Endothelial cell of umbilical vein (primary cell): ENCODE measurements around the gene CNN2.

Experiments
- CTCF ChIP-seq, 2 donors: IDR thresholded peaks; 1 replicate in 1 of 2; 2 replicates in 1 of 2; pipeline ENCODE4 v1.5.1; 2011; ENCODE audit warnings: low read length in 2 of 2, mild to moderate bottlenecking in 2 of 2, moderate library complexity in 2 of 2, control low read depth in 1 of 2, inconsistent platforms in 1 of 2, low read depth in 1 of 2; ENCODE audit not compliant: insufficient read depth in 1 of 2; ENCODE audit errors: extremely low read depth in 1 of 2
- EZH2 ChIP-seq: IDR thresholded peaks from 2 replicates; pipeline ENCODE4 v1.6.1; 2012; ENCODE audit warnings: borderline replicate concordance, low read depth, mild to moderate bottlenecking, moderate library complexity, low read length, inconsistent platforms; ENCODE audit not compliant: severe bottlenecking
- FOS ChIP-seq: IDR thresholded peaks from 2 replicates; pipeline ENCODE4 v1.6.1; 2011; ENCODE audit warnings: mild to moderate bottlenecking, low read length, moderate library complexity, borderline replicate concordance; ENCODE audit not compliant: insufficient read depth
- JUN ChIP-seq: IDR thresholded peaks from 2 replicates; pipeline ENCODE4 v1.6.1; 2011; ENCODE audit warnings: borderline replicate concordance, low read depth; ENCODE audit not compliant: insufficient read length, insufficient read depth
- MAX ChIP-seq: IDR thresholded peaks from 2 replicates; pipeline ENCODE4 v1.6.1; 2011; ENCODE audit not compliant: insufficient read depth, insufficient read length
- MYC ChIP-seq: IDR thresholded peaks from one replicate; pipeline ENCODE4 v1.6.1; 2011; ENCODE audit warnings: mild to moderate bottlenecking, low read depth, low read length
- POLR2A ChIP-seq: IDR thresholded peaks from 2 replicates; pipeline ENCODE4 v1.6.1; 2012; ENCODE audit warnings: low read depth, mild to moderate bottlenecking, control low read depth, low read length
- POLR2AphosphoS5 ChIP-seq: IDR thresholded peaks from 2 replicates; pipeline ENCODE4 v1.6.1; 2012; ENCODE audit warnings: low read depth, mild to moderate bottlenecking, control low read depth, low read length, moderate library complexity; ENCODE audit not compliant: insufficient read depth

DNA sequence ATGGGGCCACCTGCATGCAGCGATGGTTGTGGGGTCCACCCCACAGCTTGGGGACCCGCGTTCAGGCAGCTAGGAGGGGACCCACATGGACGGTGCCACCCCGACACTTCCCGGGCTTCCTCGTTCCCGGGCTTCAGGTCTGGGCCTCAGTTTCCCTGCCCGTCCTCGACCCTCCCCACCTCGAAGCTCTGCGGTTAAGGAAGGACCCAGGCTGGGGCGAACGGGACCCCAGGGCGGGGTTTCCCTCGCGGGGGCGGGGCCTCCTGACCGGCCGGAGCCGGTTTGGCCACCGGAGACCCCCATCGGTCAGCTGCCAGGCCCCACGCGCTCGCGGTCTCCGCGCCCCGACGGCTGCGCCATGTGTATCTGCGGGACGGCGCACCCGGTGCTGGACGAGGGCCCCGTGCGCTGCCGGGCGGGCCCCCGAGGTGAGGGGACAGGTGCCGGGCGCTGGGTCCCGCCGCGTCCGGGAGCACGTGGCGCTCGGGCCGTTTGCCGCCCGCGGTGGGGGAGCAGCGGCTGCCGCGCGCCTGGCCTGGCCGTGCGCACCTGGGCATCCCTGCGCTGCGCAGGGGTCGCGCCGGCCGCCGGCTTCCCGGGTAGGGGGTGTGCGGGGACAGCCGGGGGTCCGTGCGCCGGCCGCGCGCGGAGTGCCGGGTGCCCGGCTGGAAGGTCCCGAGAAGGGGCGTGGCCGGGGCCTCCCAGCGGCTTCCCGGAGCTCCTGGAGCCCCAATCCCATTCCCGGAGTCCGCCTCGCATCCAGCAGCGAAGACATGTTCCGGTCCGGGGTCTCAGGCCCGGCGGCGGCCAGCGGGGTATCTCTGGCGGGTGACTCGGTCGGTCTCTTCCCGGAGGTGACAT, 44.8 kb downstream of the CNN2 start:
- no peak for TF ChIP-seq CTCF (IDR thresholded peaks at IDR 0.05; ENCODE audit: extremely low read depth in 1 of 2, insufficient read depth in 1 of 2, low read depth in 1 of 2, low read length in 2 of 2)
- no peak for TF ChIP-seq EZH2
- TF ChIP-seq POLR2AphosphoS5 = no peak
- TF ChIP-seq POLR2A = no peak
- no peak for TF ChIP-seq JUN
- TF ChIP-seq FOS = no peak
- no peak for TF ChIP-seq MAX
- no peak for TF ChIP-seq MYC
